Activated naive CD8-positive, alpha-beta T cell treated with anti-CD3 and anti-CD28 coated beads, Interleukin-2, amount 50 U/mL, for 24 hours (primary cell): ENCODE results near the gene ARAF.

ENCODE experiments used
- ATAC-seq: fragments of 150-1000 bp; cut with Tn5 transposase; one replicate; pipeline ENCODE4 v1.10.0; 2021
- DNase-seq: peaks from one replicate; pipeline ENCODE4 v3.0.0; 2021
- H3K27ac Mint-ChIP-seq: one replicate; pipeline ENCODE4 v1.8.0; 2021; ENCODE audit warnings: mild to moderate bottlenecking, mixed read lengths
- H3K27me3 Mint-ChIP-seq: one replicate; pipeline ENCODE4 v1.8.0; 2021; ENCODE audit warnings: mixed read lengths
- H3K36me3 Mint-ChIP-seq: one replicate; pipeline ENCODE4 v1.8.0; 2021; ENCODE audit warnings: low read depth, mixed read lengths
- H3K4me1 Mint-ChIP-seq: one replicate; pipeline ENCODE4 v1.8.0; 2021; ENCODE audit warnings: mixed read lengths
- H3K4me3 Mint-ChIP-seq: one replicate; pipeline ENCODE4 v1.8.0; 2021; ENCODE audit warnings: mild to moderate bottlenecking, moderate library complexity, mixed read lengths
- H3K9me3 Mint-ChIP-seq: one replicate; pipeline ENCODE4 v1.8.0; 2021; ENCODE audit warnings: mixed read lengths

The ARAF gene

DNA sequence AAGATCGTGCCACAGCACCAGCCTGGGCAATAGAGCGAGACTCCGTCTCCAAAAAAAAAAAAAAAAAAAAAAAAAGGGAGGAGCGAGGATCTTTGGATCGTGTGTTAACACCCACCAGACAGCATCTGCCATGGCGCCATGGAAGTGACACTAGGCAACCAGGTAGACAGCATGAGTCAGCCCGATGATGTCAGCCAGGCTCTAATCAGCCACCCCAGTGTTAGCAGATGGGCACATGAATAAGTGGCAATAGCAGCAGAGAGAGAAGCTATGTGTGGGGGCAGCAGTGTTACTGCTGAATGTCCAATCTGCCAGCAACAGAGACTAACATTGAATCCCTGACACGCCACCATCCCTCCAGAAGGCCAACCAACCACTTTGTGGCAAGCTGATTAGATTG lies 52.1 kb downstream of the ARAF start:
- Mint-ChIP-seq H3K9me3 (no peaks in the 10 kb centered on the region), H3K27ac (no peak overlapping the region), H3K27me3 (peaks cover 2% of the 10 kb centered on the region), H3K4me3 (no peak overlapping the region), H3K36me3 (no peaks in the 10 kb centered on the region), H3K4me1 (peaks cover 3% of the 10 kb centered on the region)
- ATAC-seq = no peak
- DNase-seq = no peak

DNA sequence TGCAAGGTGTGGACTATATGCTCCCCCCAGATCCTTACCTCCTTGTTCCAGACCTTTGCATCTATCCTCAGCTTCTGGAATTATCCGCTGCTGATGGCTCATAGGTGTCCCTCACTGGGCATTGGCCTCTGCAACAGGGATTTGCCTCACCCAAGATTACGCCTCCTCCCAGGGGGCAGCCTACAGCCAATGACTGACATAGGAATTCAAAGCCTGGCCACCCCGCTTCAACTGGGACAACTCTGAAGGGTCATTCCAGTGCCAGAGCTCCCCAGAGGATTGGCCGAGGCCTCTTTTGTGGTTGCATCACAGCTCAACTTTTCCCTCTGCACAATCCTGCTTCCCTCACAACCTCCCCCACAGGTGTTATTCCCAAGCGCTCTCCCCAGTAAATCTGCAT lies 53.6 kb downstream of the ARAF start:
- no peaks in the 10 kb centered on the region for H3K36me3 Mint-ChIP-seq
- no peak for DNase-seq
- peaks cover 3% of the 10 kb centered on the region for H3K4me1 Mint-ChIP-seq
- peaks cover 6% of the 10 kb centered on the region for H3K27me3 Mint-ChIP-seq
- no peak for ATAC-seq
- no peak overlapping the region for H3K4me3 Mint-ChIP-seq
- H3K9me3 Mint-ChIP-seq = no peaks in the 10 kb centered on the region
- H3K27ac Mint-ChIP-seq = no peak overlapping the region

DNA sequence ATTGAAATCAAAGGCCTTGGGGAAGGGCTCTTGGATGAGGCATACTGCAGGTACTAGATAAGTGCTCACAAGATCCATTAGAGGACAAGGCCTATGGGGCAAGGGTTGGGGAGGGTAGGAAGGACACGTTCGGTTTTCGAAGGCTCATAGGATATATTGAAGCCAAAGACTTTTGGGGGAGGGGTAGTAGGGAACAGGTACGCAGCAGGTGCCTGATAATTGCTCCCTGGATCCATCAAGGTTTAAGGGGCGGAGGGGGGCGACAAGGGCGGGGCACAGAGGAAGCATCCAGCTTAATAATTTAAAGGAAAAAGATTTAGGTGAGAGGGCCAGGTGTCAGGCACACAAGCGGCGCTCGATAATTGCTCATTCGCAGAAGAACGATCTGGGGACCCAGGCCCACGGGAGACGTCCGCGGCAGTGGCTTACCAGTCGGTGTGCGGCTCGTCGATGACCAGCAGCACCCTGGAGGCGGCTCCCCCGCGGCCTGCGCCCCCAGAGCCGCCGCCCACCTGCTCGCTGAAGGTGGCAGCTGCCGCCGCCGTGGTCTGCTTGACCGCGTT lies 58.0 kb downstream of the ARAF start:
- H3K4me1 Mint-ChIP-seq = peaks cover 17% of the 10 kb centered on the region
- no peak for DNase-seq
- peaks cover 6% of the 10 kb centered on the region for H3K27me3 Mint-ChIP-seq
- H3K9me3 Mint-ChIP-seq = no peaks in the 10 kb centered on the region
- H3K36me3 Mint-ChIP-seq = no peaks in the 10 kb centered on the region
- peak overlapping the region; percentile 54 for H3K4me3 Mint-ChIP-seq
- H3K27ac Mint-ChIP-seq = no peak overlapping the region
- no peak for ATAC-seq

DNA sequence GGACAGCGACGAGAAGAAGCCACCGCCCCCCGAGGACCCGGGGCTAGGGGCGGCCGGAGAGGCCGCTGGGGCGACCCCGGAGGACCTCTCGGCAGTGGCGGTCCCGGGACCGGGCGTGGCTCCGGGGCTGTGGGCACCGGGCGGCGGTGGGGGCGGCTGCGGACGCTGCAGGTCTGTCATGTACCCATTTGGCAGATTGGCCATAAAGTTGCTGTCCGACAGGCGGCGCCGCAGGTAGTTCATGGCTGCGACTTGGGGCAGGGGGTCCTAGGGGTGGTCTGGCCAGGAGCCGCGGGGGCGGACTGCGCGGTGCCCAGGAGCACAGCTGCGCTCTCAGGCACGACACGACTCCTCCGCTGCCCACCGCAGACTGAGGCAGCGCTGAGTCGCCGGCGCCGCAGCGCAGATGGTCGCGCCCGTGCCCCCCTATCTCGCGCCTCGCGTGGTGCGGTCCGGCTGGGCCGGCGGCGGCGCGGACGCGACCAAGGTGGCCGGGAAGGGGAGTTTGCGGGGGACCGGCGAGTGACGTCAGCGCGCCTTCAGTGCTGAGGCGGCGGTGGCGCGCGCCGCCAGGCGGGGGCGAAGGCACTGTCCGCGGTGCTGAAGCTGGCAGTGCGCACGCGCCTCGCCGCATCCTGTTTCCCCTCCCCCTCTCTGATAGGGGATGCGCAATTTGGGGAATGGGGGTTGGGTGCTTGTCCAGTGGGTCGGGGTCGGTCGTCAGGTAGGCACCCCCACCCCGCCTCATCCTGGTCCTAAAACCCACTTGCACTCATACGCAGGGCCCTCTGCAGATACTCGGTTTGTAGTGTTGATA lies 58.7 kb downstream of the ARAF start, which contains the start of gene SYN1:
SYN1 (minus strand) TSS at position 372 of the 817 bp plus-strand sequence; CDS start at position 243, 129 bp downstream.
- peak within 1 kb of the TSS; percentile 54 for H3K4me3 Mint-ChIP-seq
- peaks cover 6% of the 10 kb centered on the region for H3K27me3 Mint-ChIP-seq
- peaks cover 19% of the 10 kb centered on the region for H3K4me1 Mint-ChIP-seq
- ATAC-seq (peak; percentile 75), DNase-seq (peak; percentile 82)
- no peaks in the 10 kb centered on the region for H3K9me3 Mint-ChIP-seq
- H3K36me3 Mint-ChIP-seq = no peaks in the 10 kb centered on the region
- H3K27ac Mint-ChIP-seq = no peak within 1 kb of the TSS

DNA sequence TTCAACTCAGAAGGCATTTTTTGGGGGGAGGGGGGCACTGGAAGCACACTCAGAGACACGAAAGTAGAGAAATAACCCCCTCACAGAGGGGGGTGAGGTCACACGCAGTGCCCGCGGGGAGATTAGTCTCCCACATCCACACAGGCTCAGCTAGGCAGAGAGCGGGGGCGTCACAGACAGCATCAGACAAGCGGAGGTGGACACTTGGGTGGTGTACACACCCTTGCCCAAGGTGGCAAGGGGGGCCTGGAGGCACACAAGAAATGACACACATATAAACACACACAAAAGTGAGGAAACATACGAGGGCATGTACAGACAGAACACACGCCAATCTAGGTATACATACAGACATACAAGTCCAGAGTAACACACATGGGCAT lies 59.3 kb downstream of the ARAF start:
- no peak overlapping the region for H3K4me3 Mint-ChIP-seq
- H3K36me3 Mint-ChIP-seq = no peaks in the 10 kb centered on the region
- no peak overlapping the region for H3K27ac Mint-ChIP-seq
- ATAC-seq = no peak
- DNase-seq = no peak
- peaks cover 6% of the 10 kb centered on the region for H3K27me3 Mint-ChIP-seq
- H3K9me3 Mint-ChIP-seq = no peaks in the 10 kb centered on the region
- H3K4me1 Mint-ChIP-seq = peaks cover 19% of the 10 kb centered on the region
